Stimulated activated CD4-positive, alpha-beta T cell treated with anti-CD3 and anti-CD28 coated beads, Interleukin-4, amount 100 ng/mL, for 48 hours (primary cell): ENCODE results near the gene LRP8.

ENCODE experiments used
- DNase-seq, 2 donors: peaks; one replicate each; pipeline ENCODE4 v3.0.0-alpha.2; 2020; ENCODE audit warnings: low read depth in 2 of 2

Gene LRP8

DNA sequence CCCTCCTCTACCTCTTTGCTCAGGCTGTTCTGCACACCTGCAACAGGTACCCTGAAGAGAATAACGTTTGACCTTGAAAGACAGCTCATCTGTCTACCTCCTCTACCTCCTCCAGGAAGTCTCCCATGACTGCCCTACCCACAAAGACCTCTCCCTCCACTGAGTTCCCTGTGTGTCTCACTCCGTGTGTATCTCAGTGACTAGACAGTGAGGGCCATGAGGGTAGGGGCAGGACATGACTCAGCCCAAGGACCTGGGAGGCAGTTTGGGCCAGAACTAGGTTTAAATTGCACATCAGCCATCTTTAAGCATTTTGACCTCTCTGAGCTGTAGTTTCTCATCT lies 32.0 kb upstream of the LRP8 start:
- DNase-seq, result no peak

- no peak for DNase-seq
Observed at GRCh38 chr1:53359225-53359933, 31.5 kb upstream of the LRP8 start.

- no peak for DNase-seq
Observed at GRCh38 chr1:53356637-53357036, 28.8 kb upstream of the LRP8 start.

GRCh38 chr1:53354119-53354518 lies 26.2 kb upstream of the LRP8 start:
- DNase-seq, result no peak

- DNase-seq, result no peak
Observed at GRCh38 chr1:53352561-53352960, 24.7 kb upstream of the LRP8 start.

- DNase-seq, result no peak
Observed at GRCh38 chr1:53350853-53351767, 23.2 kb upstream of the LRP8 start.

- no peak for DNase-seq
Observed at GRCh38 chr1:53349968-53350852, 22.3 kb upstream of the LRP8 start.

DNA sequence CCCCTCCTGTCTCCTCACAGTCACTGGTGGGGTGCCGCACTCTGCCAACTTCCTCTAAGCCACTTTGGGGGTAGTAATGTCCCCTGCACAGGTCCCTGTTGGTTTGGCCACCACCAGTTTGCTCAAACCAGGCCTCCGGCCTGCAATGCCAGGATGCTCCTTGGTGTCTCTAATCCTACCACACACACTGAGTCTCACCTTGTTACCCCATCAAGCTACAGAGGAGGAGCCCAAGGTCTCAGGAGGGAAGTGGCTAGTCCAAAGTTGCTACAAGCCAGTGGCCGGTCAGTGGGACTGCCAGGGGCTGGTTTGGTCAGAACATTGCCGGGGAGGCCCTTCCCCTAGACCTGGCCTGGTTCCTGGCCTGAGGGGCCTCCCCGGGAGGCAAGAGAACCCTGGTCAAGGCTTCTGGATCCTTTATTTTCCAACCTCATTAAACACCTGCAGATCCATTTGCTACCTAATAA lies 21.5 kb upstream of the LRP8 start:
- no peak for DNase-seq

- DNase-seq, result no peak
Observed at GRCh38 chr1:53348486-53349368, 20.9 kb upstream of the LRP8 start.

GRCh38 chr1:53346814-53347176 lies 18.9 kb upstream of the LRP8 start:
- no peak for DNase-seq

- DNase-seq, result no peak
Observed at GRCh38 chr1:53345996-53346813, 18.3 kb upstream of the LRP8 start.

- no peak for DNase-seq
Observed at GRCh38 chr1:53344921-53345838, 17.3 kb upstream of the LRP8 start.

- DNase-seq, result no peak
Observed at GRCh38 chr1:53343831-53344668, 16.2 kb upstream of the LRP8 start.

DNA sequence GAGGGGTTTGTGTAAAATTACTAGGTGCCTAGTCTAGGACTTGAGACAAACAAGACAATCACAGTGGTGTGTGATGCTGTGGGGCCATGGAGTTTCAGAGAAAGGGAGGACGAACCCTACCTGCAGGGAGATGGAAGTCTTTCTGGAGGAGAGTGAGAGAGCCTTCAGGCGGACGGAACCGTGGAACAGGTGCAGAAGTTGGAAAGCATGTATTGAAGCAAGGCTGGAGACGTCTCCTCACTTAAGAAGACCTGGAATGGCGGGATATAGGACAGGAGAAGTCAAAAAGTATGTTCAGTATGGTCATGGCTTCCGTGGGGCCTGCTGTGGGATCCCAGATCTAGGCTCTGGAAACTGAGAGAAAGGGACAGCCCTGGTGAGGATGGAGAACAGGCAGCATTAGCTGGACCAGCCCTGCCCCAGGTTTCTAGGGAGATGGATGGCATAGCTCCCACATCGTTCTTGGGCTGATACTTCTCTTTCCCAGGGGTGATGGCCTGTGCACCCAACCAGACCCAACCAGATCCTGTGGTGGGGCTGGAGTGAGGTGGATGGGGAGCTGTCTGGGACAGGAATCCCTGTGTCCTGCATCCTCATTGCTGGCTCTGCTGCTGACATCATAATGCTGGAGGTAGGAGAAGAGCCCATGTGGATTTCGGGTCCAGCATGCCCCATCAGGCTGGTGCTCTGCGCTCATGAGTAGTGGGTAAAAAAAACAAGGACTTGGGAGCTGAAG lies 15.0 kb upstream of the LRP8 start:
- DNase-seq, result no peak

- DNase-seq, result no peak
Observed at GRCh38 chr1:53341961-53342707, 14.3 kb upstream of the LRP8 start.

GRCh38 chr1:53341521-53341895 lies 13.6 kb upstream of the LRP8 start:
- DNase-seq, result no peak
